Loucy (cell line): Measurements from ENCODE around the gene PKP2.

Experiments used
- H2AFZ ChIP-seq: fragments of 200-600 bp; sonication (generic); 2 replicates; pipeline ENCODE4 v1.6.0; 2016; ENCODE audit warnings: antibody characterized with exemption, mild to moderate bottlenecking, low read length, moderate library complexity
- H3F3A ChIP-seq: fragments of 200-600 bp; 2 replicates; pipeline ENCODE4 v1.6.0; 2016; ENCODE audit warnings: antibody characterized with exemption, low read depth, mild to moderate bottlenecking
- H3K27me3 ChIP-seq: fragments of 200-600 bp; sonication (generic); 2 replicates; pipeline ENCODE4 v1.6.1; 2014; ENCODE audit warnings: low read length, mild to moderate bottlenecking; ENCODE audit not compliant: insufficient read depth, poor library complexity, severe bottlenecking
- H3K36me3 ChIP-seq: fragments of 200-600 bp; sonication (generic); 2 replicates; pipeline ENCODE4 v1.6.1; 2016; ENCODE audit warnings: low read length; ENCODE audit not compliant: insufficient read depth
- H3K4me1 ChIP-seq: fragments of 200-600 bp; sonication (generic); 2 replicates; pipeline ENCODE4 v1.5.1; 2014; ENCODE audit warnings: low read length, mild to moderate bottlenecking; ENCODE audit not compliant: insufficient read depth, poor library complexity, severe bottlenecking
- H3K4me2 ChIP-seq: fragments of 200-600 bp; sonication (generic); 2 replicates; pipeline ENCODE4 v1.6.0; 2014; ENCODE audit warnings: antibody characterized with exemption, low read length, low read depth, mild to moderate bottlenecking; ENCODE audit not compliant: poor library complexity, severe bottlenecking
- H3K4me3 ChIP-seq: fragments of 200-600 bp; sonication (generic); 2 replicates; pipeline ENCODE4 v1.5.1; 2014; ENCODE audit warnings: low read length, mild to moderate bottlenecking, mixed read lengths; ENCODE audit not compliant: poor library complexity, severe bottlenecking
- H3K79me2 ChIP-seq: fragments of 200-600 bp; sonication (generic); 2 replicates; pipeline ENCODE4 v1.6.1; 2014; ENCODE audit warnings: low read length; ENCODE audit not compliant: insufficient read depth
- H3K9ac ChIP-seq: fragments of 200-600 bp; sonication (generic); 2 replicates; pipeline ENCODE4 v1.6.0; 2014; ENCODE audit warnings: mild to moderate bottlenecking, low read depth, low read length, moderate library complexity; ENCODE audit not compliant: poor library complexity, severe bottlenecking
- H3K9me2 ChIP-seq: fragments of 200-600 bp; sonication (generic); replicated peaks from 2 replicates; pipeline ENCODE4 v1.6.1; 2016; ENCODE audit warnings: low read depth, low read length, mixed read lengths
- H3K9me3 ChIP-seq: fragments of 200-600 bp; sonication (generic); 2 replicates; pipeline ENCODE4 v1.6.1; 2014; ENCODE audit warnings: mild to moderate bottlenecking, antibody characterized with exemption, low read length, low read depth; ENCODE audit not compliant: insufficient read depth
- H4K20me1 ChIP-seq: fragments of 200-600 bp; sonication (generic); 2 replicates; pipeline ENCODE4 v1.6.0; 2014; ENCODE audit warnings: antibody characterized with exemption, low read length, mild to moderate bottlenecking; ENCODE audit not compliant: insufficient read depth, poor library complexity, severe bottlenecking
- EZH2phosphoT487 ChIP-seq: fragments of 200-600 bp; IDR thresholded peaks from 2 replicates; pipeline ENCODE4 v1.6.1; 2018; ENCODE audit warnings: antibody characterized with exemption, mild to moderate bottlenecking, moderate library complexity, borderline replicate concordance
- TF ChIP-seq, protein P1 (sequence below): fragments of 200-600 bp; sonication (generic); conservative IDR thresholded peaks from 2 replicates; pipeline ENCODE4 v1.5.1; 2014; ENCODE audit warnings: mild to moderate bottlenecking, antibody characterized with exemption, low read length

Gene PKP2

GRCh38 chr12:32891526-32891925 is 5.1 kb downstream of the PKP2 start:
- H3K9ac ChIP-seq = no peak overlapping the region
- no peak overlapping the region for H3K4me3 ChIP-seq
- H2AFZ ChIP-seq = no peak overlapping the region
- H3K4me1 ChIP-seq = no peaks in the 10 kb centered on the region
- no peaks in the 10 kb centered on the region for H3F3A ChIP-seq
- no peak for TF ChIP-seq EZH2phosphoT487
- TF ChIP-seq, protein P1, sequence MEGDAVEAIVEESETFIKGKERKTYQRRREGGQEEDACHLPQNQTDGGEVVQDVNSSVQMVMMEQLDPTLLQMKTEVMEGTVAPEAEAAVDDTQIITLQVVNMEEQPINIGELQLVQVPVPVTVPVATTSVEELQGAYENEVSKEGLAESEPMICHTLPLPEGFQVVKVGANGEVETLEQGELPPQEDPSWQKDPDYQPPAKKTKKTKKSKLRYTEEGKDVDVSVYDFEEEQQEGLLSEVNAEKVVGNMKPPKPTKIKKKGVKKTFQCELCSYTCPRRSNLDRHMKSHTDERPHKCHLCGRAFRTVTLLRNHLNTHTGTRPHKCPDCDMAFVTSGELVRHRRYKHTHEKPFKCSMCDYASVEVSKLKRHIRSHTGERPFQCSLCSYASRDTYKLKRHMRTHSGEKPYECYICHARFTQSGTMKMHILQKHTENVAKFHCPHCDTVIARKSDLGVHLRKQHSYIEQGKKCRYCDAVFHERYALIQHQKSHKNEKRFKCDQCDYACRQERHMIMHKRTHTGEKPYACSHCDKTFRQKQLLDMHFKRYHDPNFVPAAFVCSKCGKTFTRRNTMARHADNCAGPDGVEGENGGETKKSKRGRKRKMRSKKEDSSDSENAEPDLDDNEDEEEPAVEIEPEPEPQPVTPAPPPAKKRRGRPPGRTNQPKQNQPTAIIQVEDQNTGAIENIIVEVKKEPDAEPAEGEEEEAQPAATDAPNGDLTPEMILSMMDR = no peak
- H3K9me3 ChIP-seq = no peaks in the 10 kb centered on the region
- no peaks in the 10 kb centered on the region for H3K9me2 ChIP-seq
- no peaks in the 10 kb centered on the region for H3K27me3 ChIP-seq
- no peak overlapping the region for H3K4me2 ChIP-seq
- H4K20me1 ChIP-seq = no peaks in the 10 kb centered on the region
- no peaks in the 10 kb centered on the region for H3K36me3 ChIP-seq
- no peaks in the 10 kb centered on the region for H3K79me2 ChIP-seq

DNA sequence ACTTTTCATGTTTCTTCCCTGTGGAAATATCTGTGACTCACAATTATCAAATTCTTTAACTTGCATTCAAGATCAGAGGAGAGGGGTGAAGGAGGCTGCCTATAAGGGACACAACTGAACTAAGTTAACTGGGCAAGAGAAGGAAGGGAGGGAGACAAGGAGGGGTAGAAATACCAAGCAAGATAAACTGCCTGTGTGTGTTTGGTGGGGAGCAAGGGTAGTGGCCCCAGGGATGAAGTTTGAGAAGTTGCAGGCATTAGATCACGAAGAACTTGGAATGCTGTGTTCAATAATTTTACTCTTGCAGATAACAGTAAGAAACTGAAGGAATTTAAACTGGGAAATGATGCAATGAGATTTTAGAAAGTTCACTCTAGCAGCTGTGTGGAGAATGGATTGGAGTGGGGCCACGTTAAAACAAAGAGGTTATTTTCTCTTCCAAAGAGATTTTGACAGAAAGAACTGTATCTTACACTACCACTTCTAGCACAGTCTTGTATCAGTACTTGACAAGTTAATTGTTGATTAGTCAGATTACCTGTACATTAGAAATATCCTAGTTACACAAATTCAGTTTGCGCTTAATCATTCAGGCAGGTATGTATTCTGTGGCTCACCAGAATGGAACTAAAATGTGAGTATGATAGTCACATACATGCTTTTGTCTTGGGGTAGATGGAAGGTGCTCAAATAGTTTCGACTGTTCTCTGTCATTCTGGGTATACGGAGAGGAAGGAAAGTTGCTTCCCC is 7.4 kb downstream of the PKP2 start:
- no peaks in the 10 kb centered on the region for H3F3A ChIP-seq
- H4K20me1 ChIP-seq = no peaks in the 10 kb centered on the region
- no peaks in the 10 kb centered on the region for H3K9me2 ChIP-seq
- no peak overlapping the region for H3K9ac ChIP-seq
- no peak overlapping the region for H3K4me3 ChIP-seq
- H3K4me2 ChIP-seq = no peak overlapping the region
- H2AFZ ChIP-seq = no peak overlapping the region
- H3K9me3 ChIP-seq = no peaks in the 10 kb centered on the region
- H3K27me3 ChIP-seq = no peaks in the 10 kb centered on the region
- no peaks in the 10 kb centered on the region for H3K36me3 ChIP-seq
- TF ChIP-seq, protein P1 = no peak
- TF ChIP-seq EZH2phosphoT487 = no peak
- H3K79me2 ChIP-seq = no peaks in the 10 kb centered on the region
- no peaks in the 10 kb centered on the region for H3K4me1 ChIP-seq

- H3K79me2 ChIP-seq = no peaks in the 10 kb centered on the region
- H3K27me3 ChIP-seq = no peaks in the 10 kb centered on the region
- H3K4me3 ChIP-seq = no peak overlapping the region
- TF ChIP-seq, protein P1 = no peak
- no peak for TF ChIP-seq EZH2phosphoT487
- no peak overlapping the region for H3K4me2 ChIP-seq
- no peaks in the 10 kb centered on the region for H3K4me1 ChIP-seq
- no peaks in the 10 kb centered on the region for H3F3A ChIP-seq
- no peaks in the 10 kb centered on the region for H4K20me1 ChIP-seq
- H3K9me2 ChIP-seq = no peaks in the 10 kb centered on the region
- H2AFZ ChIP-seq = no peak overlapping the region
- H3K36me3 ChIP-seq = no peaks in the 10 kb centered on the region
- H3K9me3 ChIP-seq = no peaks in the 10 kb centered on the region
- no peak overlapping the region for H3K9ac ChIP-seq
Observed at GRCh38 chr12:32887058-32887457, 9.5 kb downstream of the PKP2 start.
